Measurements from ENCODE around the gene CRTC3. TPM values are rescaled to one million over a fixed set of nuclear protein-coding genes. Genes with fewer than 3 reads are reported as not detected.
"Not testable (repeated sequence)": the region's sequence is repeated elsewhere in the genome, so short reads cannot be mapped to it uniquely, and the experiment has no call there.

The CRTC3 gene
- total RNA-seq, 1 experiment from 2014 or later = 5.9 TPM

DNA sequence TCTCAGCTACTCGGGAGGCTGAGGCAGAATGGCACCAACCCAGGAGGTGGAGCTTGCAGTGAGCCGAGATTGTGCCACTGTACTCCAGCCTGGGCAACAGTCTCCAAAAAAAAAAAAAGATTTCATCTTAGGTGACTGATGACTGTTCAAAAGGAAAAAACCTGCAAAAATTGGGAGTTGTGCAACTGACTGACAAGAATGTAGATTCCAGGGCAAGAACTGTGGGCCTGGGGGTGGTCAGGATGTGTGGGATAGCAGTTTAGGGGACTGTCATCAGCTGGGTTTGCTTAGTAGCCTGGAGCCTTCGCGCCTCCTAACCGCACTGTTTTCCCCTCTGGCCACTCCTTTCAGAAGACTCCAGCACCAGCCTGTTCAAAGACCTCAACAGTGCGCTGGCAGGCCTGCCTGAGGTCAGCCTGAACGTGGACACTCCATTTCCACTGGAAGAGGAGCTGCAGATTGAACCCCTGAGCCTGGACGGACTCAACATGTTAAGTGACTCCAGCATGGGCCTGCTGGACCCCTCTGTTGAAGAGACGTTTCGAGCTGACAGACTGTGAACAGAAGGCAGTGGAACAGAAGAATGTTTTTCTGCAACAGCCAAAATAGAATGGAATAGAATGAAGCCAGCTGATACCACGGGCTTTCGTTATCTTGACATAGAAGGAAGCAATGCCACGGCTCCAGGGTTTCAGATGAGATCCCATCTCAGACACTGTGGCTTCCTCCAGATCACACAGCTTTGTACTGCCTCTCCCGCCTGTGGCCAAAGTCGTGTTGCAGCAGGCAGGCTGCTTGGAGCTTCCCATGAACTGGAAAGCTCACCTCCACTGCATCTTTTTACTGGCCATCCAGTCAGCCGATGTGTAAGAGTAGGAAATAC lies 112.1 kb downstream of the CRTC3 start:
- peak; percentile 58 for DNase-seq (ENCODE audit: low spot score)
- in situ Hi-C loops (cut with HindIII; ENCODE audit: low sequenced_read_pairs) = no loop called here

- in situ Hi-C loops (cut with HindIII; ENCODE audit: low sequenced_read_pairs) = no loop called here
- no peak for DNase-seq (ENCODE audit: low spot score)
Measured at GRCh38 chr15:90642464-90643300, 113.0 kb downstream of the CRTC3 start.

DNA sequence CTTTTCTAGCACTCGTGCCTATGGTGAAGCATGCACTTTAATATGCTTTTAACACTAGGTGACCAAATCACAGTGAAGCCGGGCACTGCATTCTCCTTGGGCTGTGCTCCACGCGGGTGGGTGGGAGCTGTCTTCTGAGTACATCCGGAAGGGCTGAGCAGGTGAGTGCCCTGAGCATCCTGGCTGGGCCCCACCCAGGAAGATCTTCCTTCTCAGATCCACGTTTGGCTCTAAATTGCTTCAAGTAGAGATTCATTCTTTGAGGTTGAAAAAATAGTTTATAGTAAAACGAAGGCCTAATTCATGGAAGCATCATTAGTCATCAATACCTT lies 113.5 kb downstream of the CRTC3 start:
- no peak for DNase-seq (ENCODE audit: low spot score)
- in situ Hi-C loops (cut with HindIII; ENCODE audit: low sequenced_read_pairs) = no loop called here

- in situ Hi-C loops (cut with HindIII; ENCODE audit: low sequenced_read_pairs) = no loop called here
- no peak for DNase-seq (ENCODE audit: low spot score)
Measured at GRCh38 chr15:90644526-90644925, 114.8 kb downstream of the CRTC3 start.

DNA sequence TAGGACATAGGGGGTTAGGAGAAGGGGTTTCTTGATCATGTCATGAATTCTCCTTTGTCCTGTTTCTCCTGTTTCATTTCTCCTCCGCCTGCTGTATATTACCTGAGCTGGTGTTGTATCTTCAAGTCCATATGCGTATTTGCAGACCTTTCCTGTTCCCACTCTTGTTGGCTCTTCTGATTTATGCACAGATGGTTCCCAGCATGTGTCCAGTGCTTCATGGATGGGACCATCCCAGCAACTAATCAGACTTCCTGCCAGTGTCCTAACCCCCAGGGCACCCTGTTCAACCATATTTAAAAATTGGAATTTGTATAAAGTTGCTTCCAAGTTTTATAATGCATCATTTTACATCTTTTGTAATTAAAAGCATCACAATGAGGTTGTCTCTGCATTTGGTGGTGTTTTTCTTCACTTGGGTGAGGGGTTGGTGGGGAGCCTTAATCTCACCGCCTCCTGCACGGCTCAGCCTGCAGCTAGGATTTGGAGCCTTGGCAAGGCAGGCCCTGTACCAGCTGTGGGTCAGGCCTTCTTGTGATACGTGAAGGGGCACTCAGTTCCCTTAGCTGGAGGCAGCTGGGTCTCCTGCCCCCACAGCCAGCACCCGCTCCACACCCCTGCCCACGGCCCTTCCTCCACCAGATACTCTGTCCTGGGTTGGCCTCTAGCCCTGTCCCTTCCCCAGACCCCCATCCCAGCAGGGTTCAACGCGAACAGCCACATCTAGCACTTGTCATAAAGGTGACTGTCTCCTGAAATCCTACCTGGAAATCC lies 115.4 kb downstream of the CRTC3 start:
- in situ Hi-C loops (cut with HindIII; ENCODE audit: low sequenced_read_pairs) = no loop called here
- DNase-seq (ENCODE audit: low spot score) = peak; percentile 87

DNA sequence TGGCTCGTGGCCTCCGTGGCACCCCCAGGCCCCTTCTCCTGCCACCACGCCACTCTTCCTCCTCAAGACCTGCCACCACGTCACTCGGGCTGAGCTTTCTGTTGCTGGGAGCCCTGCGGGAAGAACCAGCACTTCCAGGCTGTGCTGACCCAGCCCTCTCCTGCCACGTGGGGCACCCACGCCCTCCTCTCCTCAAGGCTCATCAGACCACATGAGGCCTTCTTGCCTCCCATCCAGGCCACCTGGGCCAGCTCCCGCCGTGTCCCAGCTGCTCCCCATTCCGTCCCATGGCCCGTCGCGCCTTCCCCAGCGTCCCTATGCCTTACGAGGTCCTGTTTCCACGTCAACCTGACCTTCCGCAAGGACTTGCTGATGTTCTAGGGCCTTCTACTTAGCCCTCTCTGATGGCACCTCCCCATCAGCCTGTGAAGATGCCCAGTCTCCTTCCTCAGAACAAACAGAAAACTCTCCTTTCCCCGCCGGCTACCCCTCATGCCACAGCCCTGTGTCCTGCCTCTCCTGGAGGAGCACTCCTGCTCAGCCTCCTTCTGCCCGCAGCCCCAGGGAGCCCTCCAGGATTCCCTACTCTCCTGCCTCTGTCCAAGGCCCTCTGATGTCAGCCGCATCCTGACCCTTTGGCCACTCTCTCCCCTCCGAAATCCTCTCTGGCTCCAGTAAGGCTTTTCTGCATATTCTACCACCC lies 116.3 kb downstream of the CRTC3 start:
- in situ Hi-C loops (cut with HindIII; ENCODE audit: low sequenced_read_pairs) = no loop called here
- DNase-seq (ENCODE audit: low spot score) = peak; percentile 72

DNA sequence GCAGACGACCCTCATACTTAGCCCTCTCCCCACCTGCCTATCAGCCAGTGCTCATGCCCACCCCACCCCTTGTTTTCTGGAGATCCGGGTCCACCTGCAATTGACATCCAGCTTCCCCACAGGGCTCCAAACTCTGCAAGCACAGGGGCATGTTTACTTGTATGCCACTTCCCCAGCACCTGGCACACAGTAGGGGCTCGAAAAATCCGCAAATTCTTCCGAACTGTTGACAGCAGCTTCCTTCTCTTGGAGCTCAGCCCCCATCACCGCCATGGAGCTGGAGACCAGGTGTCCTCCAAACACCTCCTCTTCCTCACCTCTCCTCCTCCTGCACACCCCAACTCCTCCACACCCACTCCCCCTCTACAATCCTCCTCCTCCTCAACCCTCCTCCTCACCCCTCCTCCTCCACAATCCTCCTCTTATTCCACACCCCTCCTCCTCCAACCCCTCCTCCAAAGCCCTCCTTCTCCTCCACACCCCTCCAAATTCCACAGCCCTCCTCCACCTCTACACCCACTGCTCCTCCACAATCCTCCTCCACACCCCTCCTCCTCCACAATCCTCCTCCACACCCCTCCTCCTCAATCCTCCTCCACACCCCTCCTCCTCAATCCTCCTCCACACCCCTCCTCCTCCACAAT lies 117.1 kb downstream of the CRTC3 start:
- no peak for DNase-seq (ENCODE audit: low spot score)
- in situ Hi-C loops (cut with HindIII; ENCODE audit: low sequenced_read_pairs) = no loop called here

DNA sequence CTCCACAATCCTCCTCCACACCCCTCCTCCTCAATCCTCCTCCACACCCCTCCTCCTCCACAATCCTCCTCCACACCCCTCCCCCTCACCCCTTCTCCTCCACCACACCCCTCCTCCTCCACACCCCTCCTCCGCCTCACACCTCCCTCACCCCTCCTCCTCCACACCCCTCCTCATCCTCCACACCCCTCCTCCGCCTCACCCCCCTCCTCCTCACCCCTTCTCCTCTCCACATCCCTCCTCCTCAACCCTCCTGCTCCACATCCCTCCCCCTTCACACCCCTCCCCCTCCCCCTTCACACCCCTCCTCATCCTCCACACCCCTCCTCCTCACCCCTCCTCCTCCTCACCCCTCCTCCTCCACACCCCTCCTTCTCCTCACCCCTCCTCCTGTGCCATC lies 117.6 kb downstream of the CRTC3 start:
- no peak for DNase-seq (ENCODE audit: low spot score)
- in situ Hi-C loops (cut with HindIII; ENCODE audit: low sequenced_read_pairs) = no loop called here

DNA sequence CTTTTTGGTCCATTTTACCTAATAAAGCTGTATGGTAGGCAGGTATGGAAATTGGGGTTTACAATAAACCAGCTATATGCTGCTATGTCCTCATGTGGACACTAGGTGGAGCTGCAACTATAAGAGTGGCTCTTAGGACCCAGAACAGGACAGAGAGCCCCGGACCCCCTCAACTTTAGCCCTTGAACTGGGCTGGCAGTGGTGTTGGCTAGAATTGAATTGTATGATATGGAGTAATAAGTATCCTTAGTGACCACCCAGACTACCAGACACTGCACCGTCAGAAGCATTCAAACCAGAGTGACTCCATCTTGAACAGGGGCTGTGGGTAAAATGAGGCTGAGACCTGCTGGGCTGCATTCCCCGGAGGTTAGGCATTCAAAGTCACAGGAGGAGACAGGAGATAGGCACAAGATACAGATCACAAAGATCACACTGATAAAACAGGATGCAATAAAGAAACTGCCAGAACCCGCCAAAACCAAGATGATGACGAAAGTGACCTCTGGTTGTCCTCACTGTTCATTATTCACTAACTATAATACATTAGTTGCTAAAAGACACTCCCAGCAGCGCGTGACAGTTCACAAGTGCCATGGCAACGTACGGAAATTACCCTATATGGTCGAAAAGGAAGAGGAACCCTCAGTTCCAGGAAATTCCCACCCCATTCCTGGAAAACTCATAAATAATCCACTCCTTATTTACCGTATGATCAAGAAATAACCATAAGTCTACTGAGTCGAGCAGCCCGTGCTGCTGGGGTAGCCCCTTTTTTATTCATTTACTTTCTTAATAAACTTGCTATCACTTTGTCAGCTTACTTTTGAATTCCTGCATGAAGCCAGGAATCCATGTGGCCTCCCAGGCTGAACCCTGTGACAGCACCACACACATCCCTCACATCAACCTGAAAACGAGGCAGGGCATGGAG lies 118.7 kb downstream of the CRTC3 start:
- in situ Hi-C loops (cut with HindIII; ENCODE audit: low sequenced_read_pairs) = no loop called here
- peak; percentile 81 for DNase-seq (ENCODE audit: low spot score)

- in situ Hi-C loops (cut with HindIII; ENCODE audit: low sequenced_read_pairs) = no loop called here
- no peak for DNase-seq (ENCODE audit: low spot score)
Measured at GRCh38 chr15:90650117-90650955, 120.6 kb downstream of the CRTC3 start.

GRCh38 chr15:90650956-90651689 lies 121.4 kb downstream of the CRTC3 start:
- in situ Hi-C loops (cut with HindIII; ENCODE audit: low sequenced_read_pairs) = no loop called here
- no peak for DNase-seq (ENCODE audit: low spot score)

DNA sequence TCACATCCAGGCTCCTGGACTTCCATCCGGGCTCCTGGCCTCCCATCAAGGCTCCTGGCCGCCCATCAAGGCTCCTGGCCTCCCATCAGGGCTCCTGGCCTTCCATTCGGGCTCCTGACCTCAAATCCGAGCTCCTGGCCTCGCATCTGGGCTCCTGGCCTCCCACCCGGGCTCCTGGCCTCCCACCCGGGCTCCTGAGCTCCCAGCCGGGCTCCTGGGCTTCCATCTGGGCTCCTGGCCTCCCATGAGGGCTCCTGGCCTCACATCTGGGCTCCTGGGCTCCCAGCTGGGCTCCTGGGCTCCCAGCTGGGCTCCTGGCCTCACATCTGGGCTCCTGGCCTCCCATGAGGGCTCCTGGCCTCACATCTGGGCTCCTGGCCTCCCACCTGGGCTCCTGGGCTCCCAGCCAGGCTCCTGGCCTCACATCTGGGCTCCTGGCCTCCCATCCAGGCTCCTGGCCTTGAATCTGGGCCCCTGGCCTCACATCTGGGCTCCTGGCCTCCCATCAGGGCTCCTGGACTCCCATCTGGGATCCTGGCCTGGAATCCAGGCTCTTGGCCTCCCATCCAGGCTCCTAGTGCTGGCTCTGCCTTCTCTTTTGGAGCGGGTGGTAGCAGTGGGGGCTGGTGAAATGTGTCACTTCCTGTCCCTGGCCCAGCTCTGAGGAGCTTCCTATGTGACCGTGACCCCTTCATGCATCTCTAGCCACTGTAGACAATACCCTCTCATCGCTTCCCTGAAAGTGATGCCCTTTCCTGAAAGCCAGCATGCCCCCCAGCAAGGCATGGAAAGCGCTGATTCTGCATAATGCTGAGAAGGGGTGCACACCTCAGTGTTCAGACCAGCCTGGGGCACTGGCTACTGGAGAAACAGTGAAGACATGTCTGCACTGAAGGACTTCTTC lies 124.8 kb downstream of the CRTC3 start:
- in situ Hi-C loops (cut with HindIII; ENCODE audit: low sequenced_read_pairs) = no loop called here
- DNase-seq (ENCODE audit: low spot score) = no peak

GRCh38 chr15:90657520-90658172 lies 127.9 kb downstream of the CRTC3 start:
- in situ Hi-C loops (cut with HindIII; ENCODE audit: low sequenced_read_pairs); DNase-seq (ENCODE audit: low spot score): not testable (repeated sequence)

DNA sequence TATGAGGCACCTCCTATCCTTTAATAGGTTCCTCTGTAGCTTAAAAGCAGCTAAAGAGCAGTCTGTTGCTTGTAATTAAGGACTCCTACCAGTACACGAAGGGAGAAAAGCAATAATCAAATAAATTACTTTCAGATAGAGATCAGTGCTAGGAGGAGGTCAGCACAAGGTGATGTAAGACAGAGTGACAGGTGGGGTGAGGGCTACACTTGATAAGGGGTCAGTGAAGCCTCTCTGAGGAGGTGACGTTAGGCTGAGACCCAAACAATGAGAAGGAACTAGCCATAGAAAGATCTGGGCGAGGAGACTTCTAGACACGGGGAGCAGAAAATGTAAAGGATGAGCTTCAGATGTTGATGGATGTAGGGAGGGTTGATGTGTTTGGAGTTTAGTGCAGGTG lies 129.8 kb downstream of the CRTC3 start:
- in situ Hi-C loops (cut with HindIII; ENCODE audit: low sequenced_read_pairs) = no loop called here

More for the DNA sequence above, 129.8 kb downstream of the CRTC3 start:
- DNase-seq (ENCODE audit: low spot score) = no peak

Data from G401 (cell line).